ENCODE measurements around the gene BRD1. TPM values are rescaled to one million over a fixed set of nuclear protein-coding genes. Genes with fewer than 3 reads are reported as not detected.

The BRD1 gene
- total and polyA plus RNA-seq, 4 donors, result 16.6 to 51.5 (median 28.1) TPM

DNA sequence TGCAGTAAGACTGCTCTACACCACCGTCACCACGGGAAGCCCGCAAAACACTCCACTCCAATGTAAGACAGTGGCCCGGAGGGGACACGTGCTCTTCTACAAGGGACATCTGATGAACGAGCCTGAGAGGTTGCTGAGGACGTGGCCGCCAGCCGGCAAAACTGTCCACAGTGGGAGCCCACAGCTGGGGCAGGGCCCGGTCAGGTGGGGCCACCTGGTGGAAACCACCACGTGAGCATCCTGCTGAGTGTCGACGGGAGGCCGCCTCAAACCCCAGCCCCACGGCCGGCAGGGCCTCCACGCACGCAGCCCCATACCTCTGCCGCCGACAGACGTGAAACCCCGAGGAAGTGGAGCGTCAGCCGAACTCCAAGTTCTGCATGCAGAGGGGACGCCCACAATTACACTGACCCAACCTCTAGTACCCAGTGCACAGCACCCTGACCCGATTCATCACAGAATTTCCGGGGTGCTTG, 42.6 kb downstream of the BRD1 start:
- TF ChIP-seq, protein P1, sequence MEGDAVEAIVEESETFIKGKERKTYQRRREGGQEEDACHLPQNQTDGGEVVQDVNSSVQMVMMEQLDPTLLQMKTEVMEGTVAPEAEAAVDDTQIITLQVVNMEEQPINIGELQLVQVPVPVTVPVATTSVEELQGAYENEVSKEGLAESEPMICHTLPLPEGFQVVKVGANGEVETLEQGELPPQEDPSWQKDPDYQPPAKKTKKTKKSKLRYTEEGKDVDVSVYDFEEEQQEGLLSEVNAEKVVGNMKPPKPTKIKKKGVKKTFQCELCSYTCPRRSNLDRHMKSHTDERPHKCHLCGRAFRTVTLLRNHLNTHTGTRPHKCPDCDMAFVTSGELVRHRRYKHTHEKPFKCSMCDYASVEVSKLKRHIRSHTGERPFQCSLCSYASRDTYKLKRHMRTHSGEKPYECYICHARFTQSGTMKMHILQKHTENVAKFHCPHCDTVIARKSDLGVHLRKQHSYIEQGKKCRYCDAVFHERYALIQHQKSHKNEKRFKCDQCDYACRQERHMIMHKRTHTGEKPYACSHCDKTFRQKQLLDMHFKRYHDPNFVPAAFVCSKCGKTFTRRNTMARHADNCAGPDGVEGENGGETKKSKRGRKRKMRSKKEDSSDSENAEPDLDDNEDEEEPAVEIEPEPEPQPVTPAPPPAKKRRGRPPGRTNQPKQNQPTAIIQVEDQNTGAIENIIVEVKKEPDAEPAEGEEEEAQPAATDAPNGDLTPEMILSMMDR (IDR thresholded peaks at IDR 0.05; ENCODE audit: control extremely low read depth, extremely low read depth), result no peak
- peaks cover 6 to 57% (median 13%) of the 10 kb centered on the region in 4 donors for H3K36me3 ChIP-seq (ENCODE audit: control insufficient read depth in 4 of 4, insufficient read depth in 4 of 4, low read length in 4 of 4)
- WGBS, 2 donors, result 87 to 93% methylated on average over 27 of the region's 27 CpGs

DNA sequence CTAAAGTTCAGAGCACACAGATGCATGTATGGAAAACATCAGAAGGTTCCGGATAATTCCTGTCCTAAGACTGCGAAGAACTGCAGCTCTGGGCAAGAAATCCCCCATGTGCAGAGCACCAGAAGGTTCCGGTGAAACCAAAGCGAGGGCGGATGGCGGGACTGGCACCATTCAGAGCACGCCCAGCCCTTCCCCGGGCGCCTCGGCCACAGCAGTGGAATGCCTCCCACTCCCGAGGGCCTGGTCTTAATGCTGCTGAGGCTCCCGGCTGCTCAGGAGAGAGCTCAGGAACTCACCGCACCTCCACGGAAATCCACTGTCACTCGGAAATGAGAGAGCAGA, 43.1 kb downstream of the BRD1 start:
- ATAC-seq (ENCODE audit: insufficient read depth, low FRiP score) (no peak), DNase-seq (no peak)
- Histone ChIP-seq H3K9ac (ENCODE audit: insufficient read depth in 1 of 2, low read length in 2 of 2) (no peak overlapping the region), H3K27me3 (ENCODE audit: control insufficient read depth in 3 of 3, insufficient read depth in 3 of 3, low read length in 2 of 3) (no peaks in the 10 kb centered on the region), H3K4me3 (no peak overlapping the region), H3K27ac (ENCODE audit: low read depth in 1 of 2, low read length in 1 of 2) (no peak overlapping the region), H3K9me3 (ENCODE audit: control insufficient read depth in 4 of 4, insufficient read depth in 3 of 4, low read length in 3 of 4) (no peaks in the 10 kb centered on the region), H3K4me1 (ENCODE audit: control insufficient read depth in 5 of 5, insufficient read depth in 5 of 5, low read length in 5 of 5) (peaks cover 0 to 27% (median 6%) of the 10 kb centered on the region in 5 donors), H3K36me3 (ENCODE audit: control insufficient read depth in 4 of 4, insufficient read depth in 4 of 4, low read length in 4 of 4) (peaks cover 6 to 58% (median 13%) of the 10 kb centered on the region in 4 donors)
- TF ChIP-seq, protein P1 (IDR thresholded peaks at IDR 0.05; ENCODE audit: control extremely low read depth, extremely low read depth), result no peak
- 94 to 95% methylated on average over 15 of the region's 15 CpGs for WGBS, 2 donors

More for the DNA sequence above, 42.6 kb downstream of the BRD1 start:
- no peak overlapping the region for H3K4me3 ChIP-seq
- H3K27me3 ChIP-seq (ENCODE audit: control insufficient read depth in 3 of 3, insufficient read depth in 3 of 3, low read length in 2 of 3), result no peaks in the 10 kb centered on the region
- ATAC-seq (ENCODE audit: insufficient read depth, low FRiP score), result no peak
- H3K27ac ChIP-seq (ENCODE audit: low read depth in 1 of 2, low read length in 1 of 2), result no peak overlapping the region
- H3K4me1 ChIP-seq (ENCODE audit: control insufficient read depth in 5 of 5, insufficient read depth in 5 of 5, low read length in 5 of 5), result peaks cover 0 to 31% (median 8%) of the 10 kb centered on the region in 5 donors
- H3K9me3 ChIP-seq (ENCODE audit: control insufficient read depth in 4 of 4, insufficient read depth in 3 of 4, low read length in 3 of 4), result no peaks in the 10 kb centered on the region
- H3K9ac ChIP-seq (ENCODE audit: insufficient read depth in 1 of 2, low read length in 2 of 2), result no peak overlapping the region
- DNase-seq, result no peak

DNA sequence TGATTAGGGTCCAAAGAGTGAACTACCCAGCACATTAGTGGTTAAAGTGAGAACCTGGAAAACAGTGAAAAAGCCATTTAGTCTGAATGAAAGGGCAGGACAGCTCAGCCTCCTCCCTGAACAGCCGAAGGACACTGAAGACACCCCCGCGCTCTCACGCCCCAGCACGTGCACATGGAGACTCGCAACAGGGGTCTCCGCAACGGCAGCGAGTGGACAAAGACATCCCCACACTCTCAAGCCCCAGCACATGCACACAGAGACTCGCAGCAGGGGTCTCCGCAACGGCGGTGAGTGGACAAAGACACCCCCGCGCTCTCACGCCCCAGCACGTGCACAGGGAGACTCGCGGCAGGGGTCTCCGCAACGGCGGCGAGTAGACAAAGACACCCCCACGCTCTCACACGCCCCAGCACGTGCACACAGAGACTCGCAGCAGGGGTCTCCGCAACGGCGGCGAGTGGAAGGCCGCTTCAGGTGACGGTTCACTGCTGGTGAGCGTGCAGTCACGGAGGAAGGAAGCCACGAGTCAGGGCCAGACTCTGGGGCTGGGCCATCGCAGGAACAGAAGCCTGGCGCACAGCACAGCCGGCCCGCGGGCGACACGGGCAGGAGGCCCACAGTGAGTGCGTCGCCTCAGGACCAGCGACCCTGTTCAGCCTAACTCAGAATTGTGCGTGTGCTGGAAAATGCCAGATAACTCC, 43.6 kb downstream of the BRD1 start:
- Histone ChIP-seq H3K36me3 (ENCODE audit: control insufficient read depth in 4 of 4, insufficient read depth in 4 of 4, low read length in 4 of 4) (peaks cover 11 to 61% (median 13%) of the 10 kb centered on the region in 4 donors), H3K4me3 (no peak overlapping the region), H3K27me3 (ENCODE audit: control insufficient read depth in 3 of 3, insufficient read depth in 3 of 3, low read length in 2 of 3) (no peaks in the 10 kb centered on the region), H3K27ac (ENCODE audit: low read depth in 1 of 2, low read length in 1 of 2) (no peak overlapping the region), H3K9me3 (ENCODE audit: control insufficient read depth in 4 of 4, insufficient read depth in 3 of 4, low read length in 3 of 4) (no peaks in the 10 kb centered on the region), H3K4me1 (ENCODE audit: control insufficient read depth in 5 of 5, insufficient read depth in 5 of 5, low read length in 5 of 5) (peaks cover 0 to 22% (median 6%) of the 10 kb centered on the region in 5 donors), H3K9ac (ENCODE audit: insufficient read depth in 1 of 2, low read length in 2 of 2) (no peak overlapping the region)
- 91 to 93% methylated on average over 47 of the region's 47 CpGs for WGBS, 2 donors
- DNase-seq, result no peak
- TF ChIP-seq, protein P1 (IDR thresholded peaks at IDR 0.05; ENCODE audit: control extremely low read depth, extremely low read depth), result no peak
- ATAC-seq (ENCODE audit: insufficient read depth, low FRiP score), result no peak

Measured in lung (tissue), 12 donors.